GM12878 (cell line): ENCODE data around the gene FN3K. TPM values are rescaled to one million over a fixed set of nuclear protein-coding genes. Genes with fewer than 3 reads are reported as not detected.

Experiments used
- ATAC-seq: fragments of 200-7000 bp; cut with Tn5 transposase; 3 replicates; pipeline ENCODE4 v1.9.1; 2020; ENCODE audit warnings: mild to moderate bottlenecking, moderate library complexity
- Bru-seq: library from RNA; stranded (reverse); fragments of 400-500 nt; gene quantifications from one replicate; lab custom pipeline; 2021; lab: Mats Ljungman, UMichigan
- BruChase-seq, 2 experiments: library from RNA; stranded (reverse); fragments of 400-500 nt; gene quantifications; one replicate each; lab custom pipeline; 2021; lab: Mats Ljungman, UMichigan
- BruUV-seq: library from RNA; stranded (reverse); fragments of 400-500 nt; replicated peaks from 2 replicates; lab custom pipeline; 2021; lab: Mats Ljungman, UMichigan
- CTCF ChIA-PET: fragments of 300-600 bp; sonication (Branson Sonifier 250); formaldehyde crosslinking; extraction: SDS; loops from one replicate; lab custom pipeline; 2021; ENCODE audit warnings: inconsistent platforms; lab: Yijun Ruan, JAX
- POLR2A ChIA-PET: fragments of 350-600 bp; formaldehyde crosslinking; extraction: SDS; loops from one replicate; lab custom pipeline; 2021; ENCODE audit warnings: inconsistent platforms; lab: Charles Lee
- RAD21 ChIA-PET: fragments of 300-600 bp; sonication (Branson Sonifier 250); formaldehyde crosslinking; loops from one replicate; lab custom pipeline; 2023; ENCODE audit warnings: antibody characterized with exemption; ENCODE audit not compliant: unreplicated experiment; lab: Charles Lee
- SMC1A ChIA-PET: fragments of 300-600 bp; sonication (Branson Sonifier 250); formaldehyde crosslinking; loops from one replicate; lab custom pipeline; 2023; ENCODE audit not compliant: unreplicated experiment, uncharacterized antibody; lab: Charles Lee
- DNase-seq: peaks from one replicate; pipeline ENCODE4 v3.0.0-alpha.2; 2011; ENCODE audit warnings: low read depth, low spot score
- FAIRE-seq: peaks from 3 replicates; lab custom pipeline; 2011; peaks lifted over from hg19 to GRCh38; lab: Jason Lieb, UNC
- H2AFZ ChIP-seq: 2 replicates; pipeline ENCODE4 v1.6.0; 2011; ENCODE audit warnings: low read depth, low read length, control low read depth; ENCODE audit not compliant: control insufficient read depth
- H3K27ac ChIP-seq: 2 replicates; pipeline ENCODE4 v1.5.1; 2011; ENCODE audit warnings: control low read depth; ENCODE audit not compliant: control insufficient read depth, insufficient read depth
- H3K27me3 ChIP-seq, 2 experiments: replicated peaks in 1 of 2; 2 replicates each; pipeline versions ENCODE4 v1.6.0 to v1.6.1; 2011; ENCODE audit warnings: low read length in 1 of 2; ENCODE audit not compliant: control insufficient read depth in 2 of 2, insufficient read depth in 2 of 2
- H3K36me3 ChIP-seq, 2 experiments: 2 replicates each; pipeline ENCODE4 v1.5.1; 2011; ENCODE audit warnings: low read length in 1 of 2; ENCODE audit not compliant: control insufficient read depth in 2 of 2, insufficient read depth in 2 of 2
- H3K4me1 ChIP-seq: 2 replicates; pipeline ENCODE4 v1.6.1; 2011; ENCODE audit warnings: mild to moderate bottlenecking, low read length, moderate library complexity, mixed read lengths; ENCODE audit not compliant: control insufficient read depth, insufficient read depth
- H3K4me2 ChIP-seq: 2 replicates; pipeline ENCODE4 v1.6.0; 2011; ENCODE audit warnings: control low read depth; ENCODE audit not compliant: control insufficient read depth, insufficient read depth
- H3K4me3 ChIP-seq: fragments of 200-600 bp; sonication (generic); 2 replicates; pipeline ENCODE4 v1.5.1; 2016
- H3K79me2 ChIP-seq: 2 replicates; pipeline ENCODE4 v1.6.0; 2011; ENCODE audit warnings: low read length; ENCODE audit not compliant: control insufficient read depth, insufficient read depth
- H3K9ac ChIP-seq: 2 replicates; pipeline ENCODE4 v1.8.0; 2011; ENCODE audit warnings: low read length, control low read depth, mixed read lengths; ENCODE audit not compliant: control insufficient read depth, insufficient read depth
- H3K9me3 ChIP-seq: replicated peaks from 3 replicates; pipeline ENCODE4 v1.5.1; 2011; ENCODE audit warnings: mild to moderate bottlenecking, low read length; ENCODE audit not compliant: control insufficient read depth, insufficient read depth
- H4K20me1 ChIP-seq: 2 replicates; pipeline ENCODE4 v1.6.0; 2011; ENCODE audit not compliant: control insufficient read depth, insufficient read depth
- BMI1 ChIP-seq: fragments of 450-650 bp; IDR thresholded peaks from 2 replicates; pipeline ENCODE4 v1.6.1; 2016; ENCODE audit warnings: mild to moderate bottlenecking, moderate library complexity, borderline replicate concordance
- CUX1 ChIP-seq: IDR thresholded peaks from 2 replicates; pipeline ENCODE4 v1.6.1; 2012; ENCODE audit warnings: improper control_type of control experiment, low read depth, low read length; ENCODE audit not compliant: insufficient replicate concordance
- ETV6 ChIP-seq, 2 experiments: fragments of 450-650 bp in 1 of 2; IDR thresholded peaks in 1 of 2; conservative IDR thresholded peaks in 1 of 2; 2 replicates each; pipeline ENCODE4 v1.6.1; 2014; ENCODE audit warnings: antibody characterized with exemption in 1 of 2, borderline replicate concordance in 1 of 2, low read depth in 1 of 2, mild to moderate bottlenecking in 1 of 2, moderate library complexity in 1 of 2
- MEF2B ChIP-seq: fragments of 450-650 bp; IDR thresholded peaks from 2 replicates; pipeline ENCODE4 v1.6.1; 2018; ENCODE audit warnings: mild to moderate bottlenecking, moderate library complexity; ENCODE audit not compliant: partially characterized antibody, poor library complexity, severe bottlenecking
- NFIC ChIP-seq: IDR thresholded peaks from 2 replicates; pipeline ENCODE4 v1.6.1; 2012; ENCODE audit warnings: low read depth, mild to moderate bottlenecking, inconsistent platforms, low read length, moderate library complexity
- SKIL ChIP-seq: fragments of 450-650 bp; IDR thresholded peaks from 2 replicates; pipeline ENCODE4 v1.6.1; 2017; ENCODE audit warnings: mild to moderate bottlenecking, low read depth, inconsistent platforms; ENCODE audit not compliant: poor library complexity, severe bottlenecking
- TBL1XR1 ChIP-seq: IDR thresholded peaks from 2 replicates; pipeline ENCODE4 v1.6.1; 2012; ENCODE audit warnings: low read depth, low read length, improper control_type of control experiment
- ZNF217 ChIP-seq: fragments of 450-650 bp; IDR thresholded peaks from 2 replicates; pipeline ENCODE4 v1.6.1; 2017; ENCODE audit warnings: antibody characterized with exemption, mild to moderate bottlenecking
- WGBS: methylation state at CpG from one replicate; pipeline ENCODE4 v1.1.6; 2016; ENCODE audit warnings: low lambda C conversion rate; ENCODE audit not compliant: insufficient replicate concordance, insufficient coverage; ENCODE audit errors: missing lambda C conversion rate; 5-methylcytosine and 5-hydroxymethylcytosine counted together
- in situ Hi-C: fragments of 300-500 bp; cut with MboI; formaldehyde crosslinking; loops from 9 replicates; pipeline ENCODE4 v1.14.3; 2018; ENCODE audit warnings: mixed read lengths
- intact Hi-C: fragments of 100-400 bp; cut with micrococcal nuclease; formaldehyde crosslinking; loops from one replicate; pipeline ENCODE4 v1.14.2; 2022; ENCODE audit not compliant: unreplicated experiment
- long read RNA-seq, 2 experiments: library from polyadenylated mRNA; unstranded; transcript quantifications; one replicate each; pipeline ENCODE4 v2.0.0, GENCODE V29; 2019 to 2020
- polyA minus RNA-seq, 3 experiments: library from RNA; depleted of rRNA, polyadenylated mRNA; stranded (reverse); fragments of >200 nt; gene quantifications; 2 replicates each; pipeline ENCODE4 v1.2.3, GENCODE V29; 2011
- polyA plus RNA-seq, 11 experiments: library from polyadenylated mRNA; depleted of rRNA in 4 of 11; unstranded in 6 of 11; stranded (reverse) in 5 of 11; fragments of >200 nt; fragmentation: Nextera tagmentation in 4 of 11; fragmentation: Illumina TruSeq in 1 of 11; extraction: Ambion mirVana in 4 of 11; extraction: Trizol in 1 of 11; gene quantifications; 1 replicate in 1 of 11; 2 replicates in 10 of 11; pipeline versions ENCODE4 v1.2.1 to v1.2.3, GENCODE V29; 2011 to 2016; ENCODE audit warnings: inconsistent platforms in 2 of 11, missing spikeins in 2 of 11, low read depth in 1 of 11
- total RNA-seq, 4 experiments: library from RNA; depleted of rRNA in 3 of 4; stranded (reverse); fragments of >200 nt in 3 of 4; fragmentation: Illumina TruSeq in 1 of 4; extraction: Trizol in 1 of 4; gene quantifications; 2 replicates each; pipeline versions ENCODE4 v1.2.1 to v1.2.3, GENCODE V29; 2013 to 2021

Gene FN3K
- total RNA-seq (2013; cell fraction: nucleolus; rRNA removed) = 0.90 and 1.1 TPM in 2 replicates
- total RNA-seq (2014; rRNA removed) = 0.51 TPM in 1 of 2 replicates, not detected in the other
- not detected in 2 replicates for total RNA-seq (2014; rRNA removed; fragmentation: Illumina TruSeq; extraction: Trizol)
- total RNA-seq (2021) = 0.58 TPM in 1 of 2 replicates, not detected in the other
- 0.50 TPM for polyA plus RNA-seq (2011; ENCODE audit: low read depth)
- polyA plus RNA-seq (2011; rRNA removed) = 0.08 and 0.17 TPM in 2 replicates
- polyA plus RNA-seq (2011; cell fraction: cytosol; rRNA removed) = 0.05 TPM in 1 of 2 replicates, not detected in the other
- polyA plus RNA-seq (2011; cell fraction: nucleus; rRNA removed) = 0.37 and 0.57 TPM in 2 replicates
- polyA plus RNA-seq (2012) = 1.0 and 1.1 TPM in 2 replicates
- not detected in 2 replicates for polyA plus RNA-seq (2014; fragmentation: Illumina TruSeq; extraction: Trizol)
- polyA plus RNA-seq (2014; fragmentation: Nextera tagmentation; extraction: Ambion mirVana) = not detected
- 0.14 and 0.17 TPM in 2 replicates for polyA plus RNA-seq (2014; rRNA removed)
- polyA plus RNA-seq (2016; fragmentation: Nextera tagmentation; extraction: Ambion mirVana) = not detected
- polyA minus RNA-seq (2011; rRNA and poly(A)+ RNA removed) = not detected in 2 replicates
- polyA minus RNA-seq (2011; cell fraction: cytosol; rRNA and poly(A)+ RNA removed) = not detected in 2 replicates
- not detected in 2 replicates for polyA minus RNA-seq (2011; cell fraction: nucleus; rRNA and poly(A)+ RNA removed)
- Bru-seq, nascent RNA = percentile 28 among the genes with signal in this experiment
- percentile 41 among the genes with signal in this experiment for BruChase-seq, experiment 1, labeled RNA remaining after a 6-hour chase
- BruChase-seq, experiment 2, labeled RNA remaining after a 2-hour chase = percentile 35 among the genes with signal in this experiment
- long read RNA-seq, experiment 1 = 0 reads
- long read RNA-seq, experiment 2 = 0 reads

GRCh38 chr17:82734987-82735866, at the start of gene FN3K:
FN3K (plus strand) TSS chr17:82735615; CDS start chr17:82735637, 22 bp downstream.
- CTCF ChIA-PET = interaction anchor here (0.6 kb wide), 1 partner anchor 46 kb away, joined by 3 read pairs; no protein-coding TSS in a partner anchor
- SMC1A ChIA-PET = no interaction called here
- DNase-seq (no peak), FAIRE-seq (no peak), ATAC-seq (no peak)
- Histone ChIP-seq H3K4me2 (peak within 1 kb of the TSS; percentile 42), H4K20me1 (no peaks in the 10 kb centered on the region), H3K27ac (no peak within 1 kb of the TSS), H3K4me3 (no peak within 1 kb of the TSS), H2AFZ (no peak within 1 kb of the TSS; the same call in 1 of the 2 replicates), H3K36me3 (no peaks in the 10 kb centered on the region; a peak in 1 of 4 replicates), H3K9me3 (peaks cover 9% of the 10 kb centered on the region; the same call in 2 of the 3 replicates), H3K9ac (no peak within 1 kb of the TSS), H3K27me3 (no peaks in the 10 kb centered on the region), H3K4me1 (no peaks in the 10 kb centered on the region), H3K79me2 (no peaks in the 10 kb centered on the region)
- in situ Hi-C loops = no loop called here
- intact Hi-C loops = no loop called here
- BruUV-seq = no TSS peak
- RAD21 ChIA-PET = no interaction called here
- POLR2A ChIA-PET = no interaction called here
- 39% methylated on average over 90 of the region's 101 CpGs for WGBS
- TF ChIP-seq ZNF217 = no peak
- no peak for TF ChIP-seq SKIL
- TF ChIP-seq CUX1 = no peak
- no peak for TF ChIP-seq NFIC
- TF ChIP-seq TBL1XR1 = no peak
- TF ChIP-seq MEF2B = no peak
- no peak for TF ChIP-seq ETV6 (conservative IDR thresholded peaks at IDR 0.05 in 1 of 2, IDR thresholded peaks at IDR 0.05 in 1 of 2; ENCODE audit: borderline replicate concordance in 1 of 2, low read depth in 1 of 2)
- TF ChIP-seq BMI1 = no peak
